HepG2 (cell line): ENCODE results near the gene RASA2. TPM values are rescaled to one million over a fixed set of nuclear protein-coding genes. Genes with fewer than 3 reads are reported as not detected.

ENCODE experiments used
- AKAP8 ChIP-seq: sonication (generic); formaldehyde crosslinking; IDR thresholded peaks from 2 replicates; pipeline ENCODE4 v1.5.1; 2020; ENCODE audit warnings: mild to moderate bottlenecking, missing genetic modification reagents
- polyA plus RNA-seq, 8 experiments: library from polyadenylated mRNA; depleted of rRNA in 3 of 8; stranded (reverse) in 7 of 8; unstranded in 1 of 8; fragments of >200 nt; fragmentation: Illumina TruSeq in 4 of 8; extraction: Trizol in 4 of 8; gene quantifications; 2 replicates each; pipeline versions ENCODE4 v1.2.1 to v1.2.3, GENCODE V29; 2011 to 2016; ENCODE audit warnings: low read depth in 4 of 8, missing spikeins in 1 of 8, mixed read lengths in 1 of 8; ENCODE audit not compliant: insufficient read depth in 1 of 8
- total RNA-seq, 5 experiments: library from RNA; depleted of rRNA; stranded (reverse); fragments of >200 nt; fragmentation: Illumina TruSeq; extraction: Trizol; gene quantifications; 2 replicates each; pipeline ENCODE4 v1.2.3, GENCODE V29; 2016; ENCODE audit warnings: low read depth in 1 of 5
- TF ChIP-seq, protein P1 (sequence below): sonication (generic); formaldehyde crosslinking; IDR thresholded peaks from 2 replicates; pipeline ENCODE4 v1.8.0; 2022; ENCODE audit warnings: mild to moderate bottlenecking, missing genetic modification reagents
- TF ChIP-seq, protein P2 (sequence below): sonication (generic); formaldehyde crosslinking; IDR thresholded peaks from 2 replicates; pipeline ENCODE4 v1.5.0; 2020; ENCODE audit warnings: mild to moderate bottlenecking, missing genetic modification reagents, borderline replicate concordance

RASA2 gene
- total and polyA plus RNA-seq, 2 of the 13 experiments (the other 11 are each of a cell fraction or from before 2014, with no cell fraction given): 5.4 to 8.5 TPM

- TF ChIP-seq, protein P1, sequence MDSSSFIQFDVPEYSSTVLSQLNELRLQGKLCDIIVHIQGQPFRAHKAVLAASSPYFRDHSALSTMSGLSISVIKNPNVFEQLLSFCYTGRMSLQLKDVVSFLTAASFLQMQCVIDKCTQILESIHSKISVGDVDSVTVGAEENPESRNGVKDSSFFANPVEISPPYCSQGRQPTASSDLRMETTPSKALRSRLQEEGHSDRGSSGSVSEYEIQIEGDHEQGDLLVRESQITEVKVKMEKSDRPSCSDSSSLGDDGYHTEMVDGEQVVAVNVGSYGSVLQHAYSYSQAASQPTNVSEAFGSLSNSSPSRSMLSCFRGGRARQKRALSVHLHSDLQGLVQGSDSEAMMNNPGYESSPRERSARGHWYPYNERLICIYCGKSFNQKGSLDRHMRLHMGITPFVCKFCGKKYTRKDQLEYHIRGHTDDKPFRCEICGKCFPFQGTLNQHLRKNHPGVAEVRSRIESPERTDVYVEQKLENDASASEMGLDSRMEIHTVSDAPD (CRISPR knock-in tag): no peak
- no peak for TF ChIP-seq AKAP8 (CRISPR knock-in tag)
- TF ChIP-seq, protein P2, sequence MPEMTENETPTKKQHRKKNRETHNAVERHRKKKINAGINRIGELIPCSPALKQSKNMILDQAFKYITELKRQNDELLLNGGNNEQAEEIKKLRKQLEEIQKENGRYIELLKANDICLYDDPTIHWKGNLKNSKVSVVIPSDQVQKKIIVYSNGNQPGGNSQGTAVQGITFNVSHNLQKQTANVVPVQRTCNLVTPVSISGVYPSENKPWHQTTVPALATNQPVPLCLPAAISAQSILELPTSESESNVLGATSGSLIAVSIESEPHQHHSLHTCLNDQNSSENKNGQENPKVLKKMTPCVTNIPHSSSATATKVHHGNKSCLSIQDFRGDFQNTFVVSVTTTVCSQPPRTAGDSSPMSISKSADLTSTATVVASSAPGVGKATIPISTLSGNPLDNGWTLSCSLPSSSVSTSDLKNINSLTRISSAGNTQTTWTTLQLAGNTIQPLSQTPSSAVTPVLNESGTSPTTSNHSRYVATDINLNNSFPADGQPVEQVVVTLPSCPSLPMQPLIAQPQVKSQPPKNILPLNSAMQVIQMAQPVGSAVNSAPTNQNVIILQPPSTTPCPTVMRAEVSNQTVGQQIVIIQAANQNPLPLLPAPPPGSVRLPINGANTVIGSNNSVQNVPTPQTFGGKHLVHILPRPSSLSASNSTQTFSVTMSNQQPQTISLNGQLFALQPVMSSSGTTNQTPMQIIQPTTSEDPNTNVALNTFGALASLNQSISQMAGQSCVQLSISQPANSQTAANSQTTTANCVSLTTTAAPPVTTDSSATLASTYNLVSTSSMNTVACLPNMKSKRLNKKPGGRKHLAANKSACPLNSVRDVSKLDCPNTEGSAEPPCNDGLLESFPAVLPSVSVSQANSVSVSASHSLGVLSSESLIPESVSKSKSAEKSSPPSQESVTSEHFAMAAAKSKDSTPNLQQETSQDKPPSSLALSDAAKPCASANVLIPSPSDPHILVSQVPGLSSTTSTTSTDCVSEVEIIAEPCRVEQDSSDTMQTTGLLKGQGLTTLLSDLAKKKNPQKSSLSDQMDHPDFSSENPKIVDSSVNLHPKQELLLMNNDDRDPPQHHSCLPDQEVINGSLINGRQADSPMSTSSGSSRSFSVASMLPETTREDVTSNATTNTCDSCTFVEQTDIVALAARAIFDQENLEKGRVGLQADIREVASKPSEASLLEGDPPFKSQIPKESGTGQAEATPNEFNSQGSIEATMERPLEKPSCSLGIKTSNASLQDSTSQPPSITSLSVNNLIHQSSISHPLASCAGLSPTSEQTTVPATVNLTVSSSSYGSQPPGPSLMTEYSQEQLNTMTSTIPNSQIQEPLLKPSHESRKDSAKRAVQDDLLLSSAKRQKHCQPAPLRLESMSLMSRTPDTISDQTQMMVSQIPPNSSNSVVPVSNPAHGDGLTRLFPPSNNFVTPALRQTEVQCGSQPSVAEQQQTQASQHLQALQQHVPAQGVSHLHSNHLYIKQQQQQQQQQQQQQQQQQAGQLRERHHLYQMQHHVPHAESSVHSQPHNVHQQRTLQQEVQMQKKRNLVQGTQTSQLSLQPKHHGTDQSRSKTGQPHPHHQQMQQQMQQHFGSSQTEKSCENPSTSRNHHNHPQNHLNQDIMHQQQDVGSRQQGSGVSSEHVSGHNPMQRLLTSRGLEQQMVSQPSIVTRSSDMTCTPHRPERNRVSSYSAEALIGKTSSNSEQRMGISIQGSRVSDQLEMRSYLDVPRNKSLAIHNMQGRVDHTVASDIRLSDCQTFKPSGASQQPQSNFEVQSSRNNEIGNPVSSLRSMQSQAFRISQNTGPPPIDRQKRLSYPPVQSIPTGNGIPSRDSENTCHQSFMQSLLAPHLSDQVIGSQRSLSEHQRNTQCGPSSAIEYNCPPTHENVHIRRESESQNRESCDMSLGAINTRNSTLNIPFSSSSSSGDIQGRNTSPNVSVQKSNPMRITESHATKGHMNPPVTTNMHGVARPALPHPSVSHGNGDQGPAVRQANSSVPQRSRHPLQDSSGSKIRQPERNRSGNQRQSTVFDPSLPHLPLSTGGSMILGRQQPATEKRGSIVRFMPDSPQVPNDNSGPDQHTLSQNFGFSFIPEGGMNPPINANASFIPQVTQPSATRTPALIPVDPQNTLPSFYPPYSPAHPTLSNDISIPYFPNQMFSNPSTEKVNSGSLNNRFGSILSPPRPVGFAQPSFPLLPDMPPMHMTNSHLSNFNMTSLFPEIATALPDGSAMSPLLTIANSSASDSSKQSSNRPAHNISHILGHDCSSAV (CRISPR knock-in tag): no peak
These were observed 77.4 kb downstream of the RASA2 start (continued) for GRCh38 chr3:141564241-141564640.
